Endothelial cell of umbilical vein (primary cell): ENCODE data around the gene RPS5. TPM values are rescaled to one million over a fixed set of nuclear protein-coding genes. Genes with fewer than 3 reads are reported as not detected.

Experiments
- BruUV-seq: library from RNA; stranded (reverse); fragments of 400-500 nt; replicated peaks from 2 replicates; lab custom pipeline; 2021; lab: Mats Ljungman, UMichigan
- CTCF ChIA-PET: fragments of 300-600, 350-600 bp; sonication (Branson Sonifier 250); formaldehyde crosslinking; loops from one replicate; lab custom pipeline; 2021; ENCODE audit warnings: antibody characterized with exemption, inconsistent platforms; lab: Charles Lee
- POLR2A ChIA-PET: fragments of 300-600, 350-600 bp; sonication (Branson Sonifier 250); formaldehyde crosslinking; loops from one replicate; lab custom pipeline; 2021; ENCODE audit warnings: antibody characterized with exemption, inconsistent platforms; lab: Charles Lee
- DNase-seq: peaks from one replicate; pipeline ENCODE4 v3.0.0-alpha.2; 2011; ENCODE audit warnings: low read depth, low spot score
- FAIRE-seq: peaks from 2 replicates; lab custom pipeline; 2011; peaks lifted over from hg19 to GRCh38; lab: Jason Lieb, UNC
- H2AFZ ChIP-seq: 2 replicates; pipeline ENCODE4 v1.6.0; 2012; ENCODE audit warnings: low read depth, low read length, control low read depth, inconsistent platforms
- H3K27ac ChIP-seq: 2 replicates; pipeline ENCODE4 v1.5.1; 2011; ENCODE audit warnings: low read depth, mild to moderate bottlenecking, control low read depth, low read length, moderate library complexity; ENCODE audit not compliant: insufficient read depth
- H3K27me3 ChIP-seq, 2 experiments: 2 replicates each; pipeline versions ENCODE4 v1.6.0 to v1.6.1; 2011; ENCODE audit warnings: low read length in 2 of 2, mixed read lengths in 1 of 2; ENCODE audit not compliant: control insufficient read depth in 2 of 2, insufficient read depth in 2 of 2
- H3K36me3 ChIP-seq, 2 experiments: 2 replicates in 1 of 2; 3 replicates in 1 of 2; pipeline ENCODE4 v1.5.1; 2011; ENCODE audit warnings: low read length in 2 of 2, mild to moderate bottlenecking in 1 of 2, moderate library complexity in 1 of 2; ENCODE audit not compliant: control insufficient read depth in 2 of 2, insufficient read depth in 2 of 2; ENCODE audit errors: extremely low read depth in 1 of 2
- H3K4me1 ChIP-seq: 3 replicates; pipeline ENCODE4 v1.5.1; 2011; ENCODE audit warnings: mild to moderate bottlenecking, low read length; ENCODE audit not compliant: control insufficient read depth, insufficient read depth; ENCODE audit errors: extremely low read depth
- H3K4me2 ChIP-seq: 2 replicates; pipeline ENCODE4 v1.6.1; 2011; ENCODE audit warnings: low read length, control low read depth, mixed read lengths; ENCODE audit not compliant: insufficient read depth
- H3K4me3 ChIP-seq, 3 experiments: fragments of 200-600 bp in 1 of 3; sonication (generic), shearing (Covaris generic) in 1 of 3; replicated peaks in 1 of 3; 2 replicates each; pipeline ENCODE4 v1.5.1; 2011 to 2016; ENCODE audit warnings: control low read depth in 3 of 3, low read length in 3 of 3, mild to moderate bottlenecking in 2 of 3, inconsistent platforms in 1 of 3, low read depth in 1 of 3, moderate library complexity in 1 of 3; ENCODE audit not compliant: insufficient read depth in 1 of 3
- H3K79me2 ChIP-seq: 2 replicates; pipeline ENCODE4 v1.6.0; 2012; ENCODE audit warnings: low read length, inconsistent platforms; ENCODE audit not compliant: control insufficient read depth, insufficient read depth
- H3K9ac ChIP-seq: replicated peaks from 2 replicates; pipeline ENCODE3; 2011; ENCODE audit warnings: low read length, control low read depth; ENCODE audit not compliant: insufficient read depth; ENCODE audit errors: extremely low read depth
- H3K9me1 ChIP-seq: replicated peaks from 3 replicates; pipeline ENCODE4 v1.6.0; 2011; ENCODE audit warnings: mild to moderate bottlenecking, low read length; ENCODE audit not compliant: control insufficient read depth, insufficient read depth; ENCODE audit errors: extremely low read depth
- H3K9me3 ChIP-seq: replicated peaks from 2 replicates; pipeline ENCODE4 v1.5.1; 2012; ENCODE audit warnings: low read length, inconsistent platforms; ENCODE audit not compliant: control insufficient read depth, insufficient read depth
- H4K20me1 ChIP-seq: replicated peaks from 2 replicates; pipeline ENCODE3; 2011; ENCODE audit warnings: mild to moderate bottlenecking, low read length; ENCODE audit not compliant: control insufficient read depth, insufficient read depth; ENCODE audit errors: extremely low read depth
- EZH2 ChIP-seq: IDR thresholded peaks from 2 replicates; pipeline ENCODE4 v1.6.1; 2012; ENCODE audit warnings: borderline replicate concordance, low read depth, mild to moderate bottlenecking, moderate library complexity, low read length, inconsistent platforms; ENCODE audit not compliant: severe bottlenecking
- FOS ChIP-seq: IDR thresholded peaks from 2 replicates; pipeline ENCODE4 v1.6.1; 2011; ENCODE audit warnings: mild to moderate bottlenecking, low read length, moderate library complexity, borderline replicate concordance; ENCODE audit not compliant: insufficient read depth
- GATA2 ChIP-seq: IDR thresholded peaks from 2 replicates; pipeline ENCODE4 v1.7.0; 2011; ENCODE audit warnings: low read depth, mild to moderate bottlenecking, moderate library complexity, mixed read lengths, low read length; ENCODE audit not compliant: insufficient read length, insufficient read depth
- JUN ChIP-seq: IDR thresholded peaks from 2 replicates; pipeline ENCODE4 v1.6.1; 2011; ENCODE audit warnings: borderline replicate concordance, low read depth; ENCODE audit not compliant: insufficient read length, insufficient read depth
- MAX ChIP-seq: IDR thresholded peaks from 2 replicates; pipeline ENCODE4 v1.6.1; 2011; ENCODE audit not compliant: insufficient read depth, insufficient read length
- MYC ChIP-seq: IDR thresholded peaks from one replicate; pipeline ENCODE4 v1.6.1; 2011; ENCODE audit warnings: mild to moderate bottlenecking, low read depth, low read length
- POLR2A ChIP-seq: IDR thresholded peaks from 2 replicates; pipeline ENCODE4 v1.6.1; 2012; ENCODE audit warnings: low read depth, mild to moderate bottlenecking, control low read depth, low read length
- POLR2AphosphoS5 ChIP-seq: IDR thresholded peaks from 2 replicates; pipeline ENCODE4 v1.6.1; 2012; ENCODE audit warnings: low read depth, mild to moderate bottlenecking, control low read depth, low read length, moderate library complexity; ENCODE audit not compliant: insufficient read depth
- dilution Hi-C: fragments of 300-500 bp; cut with MboI; formaldehyde crosslinking; loops from one replicate; pipeline ENCODE4 v1.15.0; 2019; ENCODE audit warnings: low sequenced_read_pairs; ENCODE audit not compliant: extremely low pct_ligation_motif_present
- intact Hi-C: fragments of 100-400 bp; cut with micrococcal nuclease; formaldehyde crosslinking; loops from one replicate; pipeline ENCODE4 v1.10.0; 2022
- polyA plus RNA-seq, 4 experiments: library from polyadenylated mRNA; depleted of rRNA in 3 of 4; stranded (reverse) in 3 of 4; unstranded in 1 of 4; fragments of >200 nt; gene quantifications; 2 replicates each; pipeline versions ENCODE4 v1.2.1 to v1.2.3, GENCODE V29; 2011 to 2012; ENCODE audit warnings: missing spikeins in 1 of 4
- total RNA-seq: library from RNA; stranded (reverse); gene quantifications from 2 replicates; pipeline ENCODE4 v1.2.3, GENCODE V29; 2021
- TF ChIP-seq, protein P1 (sequence below), 2 donors: IDR thresholded peaks; 1 replicate in 1 of 2; 2 replicates in 1 of 2; pipeline ENCODE4 v1.5.1; 2011; ENCODE audit warnings: low read length in 2 of 2, mild to moderate bottlenecking in 2 of 2, moderate library complexity in 2 of 2, control low read depth in 1 of 2, inconsistent platforms in 1 of 2, low read depth in 1 of 2; ENCODE audit not compliant: insufficient read depth in 1 of 2; ENCODE audit errors: extremely low read depth in 1 of 2

RPS5 gene
- total and polyA plus RNA-seq, 2 donors (not counting 3 experiments of a cell fraction or from before 2014, with no cell fraction given), result 993 to 3,430 TPM

DNA sequence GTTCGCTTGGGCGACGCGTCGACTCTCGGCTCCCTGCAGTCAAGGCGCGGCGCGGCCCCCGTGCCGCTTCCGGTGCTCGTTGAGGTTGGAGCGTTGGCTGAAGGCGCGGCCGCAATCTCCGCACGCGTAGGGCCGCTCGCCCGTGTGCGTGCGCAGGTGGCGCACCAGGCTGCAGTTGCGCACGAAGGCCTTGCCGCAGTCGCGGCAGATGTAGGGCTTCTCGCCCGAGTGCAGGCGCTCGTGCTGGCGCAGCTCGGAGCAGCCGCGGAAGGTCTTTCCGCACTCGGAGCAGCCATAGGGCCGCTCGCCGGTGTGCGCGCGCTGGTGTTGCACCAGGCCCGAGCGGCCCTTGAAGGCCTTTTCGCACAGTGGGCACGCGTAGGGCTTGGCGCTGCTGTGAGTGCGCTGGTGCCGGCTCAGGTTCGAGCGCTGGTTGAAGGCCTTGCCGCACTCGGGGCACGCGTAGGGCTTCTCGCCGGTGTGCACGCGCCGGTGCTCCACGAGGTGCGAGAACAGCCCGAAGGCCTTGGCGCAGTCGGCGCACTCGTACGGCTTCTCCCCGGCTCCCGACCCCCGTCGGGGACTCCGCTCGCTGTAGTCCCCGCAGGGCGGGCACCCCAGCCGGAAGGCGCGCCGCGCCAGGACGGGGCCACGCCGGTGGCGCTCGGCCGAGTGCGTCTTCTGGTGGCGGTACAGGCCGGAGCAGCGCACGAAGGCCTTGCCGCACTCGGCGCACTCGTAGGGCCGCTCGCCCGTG lies 19.2 kb upstream of the RPS5 start:
- BruUV-seq, result no TSS peak
- no peaks in the 10 kb centered on the region for H3K4me1 ChIP-seq
- H2AFZ ChIP-seq, result no peak overlapping the region
- intact Hi-C loops (no loop called here), dilution Hi-C loops (no loop called here)
- FAIRE-seq (no peak), DNase-seq (no peak)
- H3K79me2 ChIP-seq, result no peaks in the 10 kb centered on the region
- H3K9me1 ChIP-seq, result no peaks in the 10 kb centered on the region
- H3K27ac ChIP-seq, result no peak overlapping the region
- H3K9me3 ChIP-seq, result no peaks in the 10 kb centered on the region
- peaks cover 10 to 28% of the 10 kb centered on the region in 2 experiments for H3K27me3 ChIP-seq
- no peaks in the 10 kb centered on the region for H4K20me1 ChIP-seq
- TF ChIP-seq EZH2 (peak; percentile 93), MYC (no peak)
- no peak overlapping the region for H3K9ac ChIP-seq
- no peak overlapping the region for H3K4me3 ChIP-seq
- H3K36me3 ChIP-seq, result no peaks in the 10 kb centered on the region
- ChIA-PET POLR2A (no interaction called here), CTCF (no interaction called here)
- no peak overlapping the region for H3K4me2 ChIP-seq

GRCh38 chr19:58368561-58369360 lies 18.3 kb upstream of the RPS5 start:
- Histone ChIP-seq H3K4me1 (no peaks in the 10 kb centered on the region), H3K79me2 (no peaks in the 10 kb centered on the region), H3K27ac (no peak overlapping the region), H3K9ac (no peak overlapping the region), H3K27me3 (peaks cover 10 to 28% of the 10 kb centered on the region in 2 experiments), H4K20me1 (no peaks in the 10 kb centered on the region), H2AFZ (no peak overlapping the region), H3K4me2 (no peak overlapping the region), H3K9me1 (no peaks in the 10 kb centered on the region), H3K9me3 (no peaks in the 10 kb centered on the region), H3K36me3 (no peaks in the 10 kb centered on the region), H3K4me3 (no peak overlapping the region)
- DNase-seq, result no peak
- CTCF ChIA-PET, result no interaction called here
- POLR2A ChIA-PET, result no interaction called here
- FAIRE-seq, result no peak
- intact Hi-C loops (no loop called here), dilution Hi-C loops (no loop called here)
- no TSS peak for BruUV-seq
- TF ChIP-seq GATA2 (no peak), POLR2A (no peak), EZH2 (no peak), MYC (no peak), FOS (no peak), POLR2AphosphoS5 (no peak), JUN (no peak), MAX (no peak)
- TF ChIP-seq, protein P1, sequence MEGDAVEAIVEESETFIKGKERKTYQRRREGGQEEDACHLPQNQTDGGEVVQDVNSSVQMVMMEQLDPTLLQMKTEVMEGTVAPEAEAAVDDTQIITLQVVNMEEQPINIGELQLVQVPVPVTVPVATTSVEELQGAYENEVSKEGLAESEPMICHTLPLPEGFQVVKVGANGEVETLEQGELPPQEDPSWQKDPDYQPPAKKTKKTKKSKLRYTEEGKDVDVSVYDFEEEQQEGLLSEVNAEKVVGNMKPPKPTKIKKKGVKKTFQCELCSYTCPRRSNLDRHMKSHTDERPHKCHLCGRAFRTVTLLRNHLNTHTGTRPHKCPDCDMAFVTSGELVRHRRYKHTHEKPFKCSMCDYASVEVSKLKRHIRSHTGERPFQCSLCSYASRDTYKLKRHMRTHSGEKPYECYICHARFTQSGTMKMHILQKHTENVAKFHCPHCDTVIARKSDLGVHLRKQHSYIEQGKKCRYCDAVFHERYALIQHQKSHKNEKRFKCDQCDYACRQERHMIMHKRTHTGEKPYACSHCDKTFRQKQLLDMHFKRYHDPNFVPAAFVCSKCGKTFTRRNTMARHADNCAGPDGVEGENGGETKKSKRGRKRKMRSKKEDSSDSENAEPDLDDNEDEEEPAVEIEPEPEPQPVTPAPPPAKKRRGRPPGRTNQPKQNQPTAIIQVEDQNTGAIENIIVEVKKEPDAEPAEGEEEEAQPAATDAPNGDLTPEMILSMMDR (IDR thresholded peaks at IDR 0.05; ENCODE audit: extremely low read depth in 1 of 2, insufficient read depth in 1 of 2, low read depth in 1 of 2, low read length in 2 of 2), result no peak
